HAP-1 (cell line): ENCODE measurements around the gene AMT.
"Not testable (repeated sequence)": the region's sequence is repeated elsewhere in the genome, so short reads cannot be mapped to it uniquely, and the experiment has no call there.

Experiments used
- DNase-seq, 2 experiments: peaks; one replicate each; pipeline ENCODE4 v3.0.0-alpha.2; 2016 to 2020; ENCODE audit warnings: low spot score in 2 of 2
- H3K27me3 ChIP-seq: fragments of 250-450 bp; sonication (Bioruptor Pico); 2 replicates; pipeline ENCODE4 v1.5.1; 2020; ENCODE audit warnings: low read depth, mild to moderate bottlenecking, moderate library complexity
- H3K36me3 ChIP-seq: fragments of 250-450 bp; sonication (Bioruptor Pico); replicated peaks from 2 replicates; pipeline ENCODE4 v1.5.1; 2020; ENCODE audit warnings: mild to moderate bottlenecking
- H3K4me1 ChIP-seq: fragments of 250-450 bp; sonication (Bioruptor Pico); 2 replicates; pipeline ENCODE4 v1.5.1; 2020; ENCODE audit warnings: mild to moderate bottlenecking
- H3K4me3 ChIP-seq: fragments of 250-450 bp; sonication (Bioruptor Pico); 2 replicates; pipeline ENCODE4 v1.5.1; 2020; ENCODE audit warnings: mild to moderate bottlenecking, moderate library complexity
- H3K9me3 ChIP-seq: fragments of 250-450 bp; sonication (Bioruptor Pico); 2 replicates; pipeline ENCODE4 v1.5.1; 2020; ENCODE audit warnings: mild to moderate bottlenecking, moderate library complexity
- in situ Hi-C: fragments of 300-500 bp; cut with MboI; formaldehyde crosslinking; loops from 3 replicates; pipeline ENCODE4 v1.14.3; 2020; ENCODE audit warnings: low sequenced_read_pairs, inconsistent platforms, mixed read lengths

The AMT gene

GRCh38 chr3:49391310-49391709, 31.0 kb downstream of the AMT start:
- in situ Hi-C loops, H3K9me3 ChIP-seq: not testable (repeated sequence)
- peaks cover 31% of the 10 kb centered on the region for H3K36me3 ChIP-seq

GRCh38 chr3:49389297-49389696, 33.0 kb downstream of the AMT start:
- in situ Hi-C loops, result no loop called here

More at GRCh38 chr3:49391310-49391709, 31.0 kb downstream of the AMT start:
- not testable (repeated sequence) for DNase-seq, H3K4me1 ChIP-seq, H3K27me3 ChIP-seq, H3K4me3 ChIP-seq

GRCh38 chr3:49388289-49388820, 33.9 kb downstream of the AMT start:
- Histone ChIP-seq H3K36me3 (peaks cover 14% of the 10 kb centered on the region), H3K27me3 (no peaks in the 10 kb centered on the region), H3K4me1 (peaks cover 10% of the 10 kb centered on the region), H3K4me3 (no peak overlapping the region), H3K9me3 (no peaks in the 10 kb centered on the region)
- in situ Hi-C loops, result no loop called here
- DNase-seq, result no peak

More at GRCh38 chr3:49389297-49389696, 33.0 kb downstream of the AMT start:
- H3K27me3 ChIP-seq, result no peaks in the 10 kb centered on the region
- no peak overlapping the region for H3K4me3 ChIP-seq
- peaks cover 10% of the 10 kb centered on the region for H3K4me1 ChIP-seq
- H3K36me3 ChIP-seq, result peaks cover 14% of the 10 kb centered on the region
- no peaks in the 10 kb centered on the region for H3K9me3 ChIP-seq
- no peak for DNase-seq

- in situ Hi-C loops, result no loop called here
- Histone ChIP-seq H3K4me3 (no peak overlapping the region), H3K36me3 (peaks cover 14% of the 10 kb centered on the region), H3K9me3 (no peaks in the 10 kb centered on the region), H3K4me1 (peaks cover 10% of the 10 kb centered on the region), H3K27me3 (no peaks in the 10 kb centered on the region)
- no peak for DNase-seq
Measured at GRCh38 chr3:49387721-49388120, 34.6 kb downstream of the AMT start.

- Histone ChIP-seq H3K27me3 (no peaks in the 10 kb centered on the region), H3K4me3 (no peak overlapping the region), H3K9me3 (no peaks in the 10 kb centered on the region), H3K36me3 (peaks cover 8% of the 10 kb centered on the region), H3K4me1 (peaks cover 10% of the 10 kb centered on the region)
- in situ Hi-C loops, result no loop called here
- no peak for DNase-seq
Measured at GRCh38 chr3:49386056-49386756, 36.1 kb downstream of the AMT start.

- peaks cover 8% of the 10 kb centered on the region for H3K36me3 ChIP-seq
- H3K9me3 ChIP-seq, result no peaks in the 10 kb centered on the region
- no peak overlapping the region for H3K4me3 ChIP-seq
- DNase-seq, result no peak
- H3K27me3 ChIP-seq, result no peaks in the 10 kb centered on the region
- in situ Hi-C loops, result no loop called here
- peaks cover 10% of the 10 kb centered on the region for H3K4me1 ChIP-seq
Measured at GRCh38 chr3:49385617-49386016, 36.7 kb downstream of the AMT start.

GRCh38 chr3:49383387-49383786, 38.9 kb downstream of the AMT start:
- DNase-seq, result no peak
- peaks cover 10% of the 10 kb centered on the region for H3K4me1 ChIP-seq
- H3K4me3 ChIP-seq, result no peak overlapping the region
- H3K36me3 ChIP-seq, result peaks cover 4% of the 10 kb centered on the region
- H3K27me3 ChIP-seq, result no peaks in the 10 kb centered on the region
- H3K9me3 ChIP-seq, result no peaks in the 10 kb centered on the region
- in situ Hi-C loops, result no loop called here

- peak in 1 of 2 experiments; percentile 12 for DNase-seq
- no peak overlapping the region for H3K4me3 ChIP-seq
- peaks cover 26% of the 10 kb centered on the region for H3K36me3 ChIP-seq
- H3K9me3 ChIP-seq, result no peaks in the 10 kb centered on the region
- in situ Hi-C loops, result no loop called here
- H3K27me3 ChIP-seq, result no peaks in the 10 kb centered on the region
- no peaks in the 10 kb centered on the region for H3K4me1 ChIP-seq
Measured at GRCh38 chr3:49378249-49378895, 43.9 kb downstream of the AMT start.

GRCh38 chr3:49377483-49377882, 44.8 kb downstream of the AMT start:
- no peak for DNase-seq
- H3K36me3 ChIP-seq, result peaks cover 35% of the 10 kb centered on the region
- no peak overlapping the region for H3K4me3 ChIP-seq
- H3K4me1 ChIP-seq, result no peaks in the 10 kb centered on the region
- H3K27me3 ChIP-seq, result no peaks in the 10 kb centered on the region
- H3K9me3 ChIP-seq, result no peaks in the 10 kb centered on the region
- in situ Hi-C loops, result no loop called here

- peaks cover 76% of the 10 kb centered on the region for H3K36me3 ChIP-seq
- no peaks in the 10 kb centered on the region for H3K9me3 ChIP-seq
- no peak overlapping the region for H3K4me3 ChIP-seq
- no peaks in the 10 kb centered on the region for H3K27me3 ChIP-seq
- DNase-seq, result no peak
- H3K4me1 ChIP-seq, result no peaks in the 10 kb centered on the region
- in situ Hi-C loops, result no loop called here
Measured at GRCh38 chr3:49371946-49372345, 50.3 kb downstream of the AMT start.

GRCh38 chr3:49370585-49371290, 51.5 kb downstream of the AMT start:
- Histone ChIP-seq H3K36me3 (peaks cover 83% of the 10 kb centered on the region), H3K27me3 (no peaks in the 10 kb centered on the region), H3K4me3 (no peak overlapping the region)

More at GRCh38 chr3:49370585-49371290, 51.5 kb downstream of the AMT start:
- H3K9me3 ChIP-seq, result no peaks in the 10 kb centered on the region
- in situ Hi-C loops, result no loop called here
- no peaks in the 10 kb centered on the region for H3K4me1 ChIP-seq
- DNase-seq, result no peak
